ENCODE measurements around the gene TMEM19.

TMEM19 gene

DNA sequence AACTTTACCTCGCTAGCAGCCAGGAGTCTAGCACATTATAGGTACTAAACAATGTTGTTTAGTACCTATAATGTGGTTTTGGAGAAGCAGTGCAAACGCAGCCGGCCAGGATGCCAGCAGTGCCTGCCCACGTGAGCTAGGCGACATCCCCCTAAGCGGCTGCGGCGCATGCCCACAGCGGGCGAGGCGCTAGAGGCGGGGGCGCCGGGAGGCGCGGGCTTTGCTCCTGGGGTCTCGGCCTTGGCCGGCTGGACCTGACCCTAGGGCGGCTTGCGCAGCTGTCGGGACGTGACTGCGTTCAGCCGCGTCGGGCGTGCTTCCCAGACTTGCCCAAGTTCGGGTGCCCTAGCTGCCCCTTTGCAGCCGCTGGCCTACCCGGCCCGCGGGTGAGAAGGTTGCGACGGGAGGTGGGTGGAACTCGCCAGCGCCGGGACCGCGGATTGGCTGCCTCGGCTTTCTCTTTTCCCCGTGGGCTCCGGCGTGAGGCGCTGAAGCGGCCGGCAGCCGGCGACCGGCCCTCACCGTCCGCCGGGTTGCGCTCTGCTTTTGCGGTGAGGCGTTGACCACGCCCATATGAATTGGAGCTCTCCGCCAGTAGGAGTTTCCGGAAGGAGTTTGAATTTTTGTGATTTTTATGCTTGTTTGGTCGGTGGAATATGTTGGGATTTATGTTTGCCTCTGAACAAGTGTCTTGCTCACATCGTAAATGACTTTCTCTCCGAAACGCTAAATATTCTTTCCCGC lies at the start of gene TMEM19:
TSS of gene TMEM19 (plus strand) at position 169 of the 744 bp plus-strand sequence. CDS start 599 bp downstream, outside the sequence.
- peak within 1 kb of the TSS; percentile 86 for H3K27ac ChIP-seq
- TF ChIP-seq, protein P1, sequence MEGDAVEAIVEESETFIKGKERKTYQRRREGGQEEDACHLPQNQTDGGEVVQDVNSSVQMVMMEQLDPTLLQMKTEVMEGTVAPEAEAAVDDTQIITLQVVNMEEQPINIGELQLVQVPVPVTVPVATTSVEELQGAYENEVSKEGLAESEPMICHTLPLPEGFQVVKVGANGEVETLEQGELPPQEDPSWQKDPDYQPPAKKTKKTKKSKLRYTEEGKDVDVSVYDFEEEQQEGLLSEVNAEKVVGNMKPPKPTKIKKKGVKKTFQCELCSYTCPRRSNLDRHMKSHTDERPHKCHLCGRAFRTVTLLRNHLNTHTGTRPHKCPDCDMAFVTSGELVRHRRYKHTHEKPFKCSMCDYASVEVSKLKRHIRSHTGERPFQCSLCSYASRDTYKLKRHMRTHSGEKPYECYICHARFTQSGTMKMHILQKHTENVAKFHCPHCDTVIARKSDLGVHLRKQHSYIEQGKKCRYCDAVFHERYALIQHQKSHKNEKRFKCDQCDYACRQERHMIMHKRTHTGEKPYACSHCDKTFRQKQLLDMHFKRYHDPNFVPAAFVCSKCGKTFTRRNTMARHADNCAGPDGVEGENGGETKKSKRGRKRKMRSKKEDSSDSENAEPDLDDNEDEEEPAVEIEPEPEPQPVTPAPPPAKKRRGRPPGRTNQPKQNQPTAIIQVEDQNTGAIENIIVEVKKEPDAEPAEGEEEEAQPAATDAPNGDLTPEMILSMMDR (conservative IDR thresholded peaks at IDR 0.05): peak; percentile 59

GRCh38 chr12:71636704-71637115 lies 49.2 kb upstream of the TMEM19 start:
- TF ChIP-seq, protein P1 (conservative IDR thresholded peaks at IDR 0.05): peak; percentile 90
- no peak overlapping the region for H3K27ac ChIP-seq

- TF ChIP-seq, protein P1 (conservative IDR thresholded peaks at IDR 0.05): no peak
- H3K27ac ChIP-seq: no peak overlapping the region
These were observed 47.4 kb upstream of the TMEM19 start for GRCh38 chr12:71638499-71638898.

DNA sequence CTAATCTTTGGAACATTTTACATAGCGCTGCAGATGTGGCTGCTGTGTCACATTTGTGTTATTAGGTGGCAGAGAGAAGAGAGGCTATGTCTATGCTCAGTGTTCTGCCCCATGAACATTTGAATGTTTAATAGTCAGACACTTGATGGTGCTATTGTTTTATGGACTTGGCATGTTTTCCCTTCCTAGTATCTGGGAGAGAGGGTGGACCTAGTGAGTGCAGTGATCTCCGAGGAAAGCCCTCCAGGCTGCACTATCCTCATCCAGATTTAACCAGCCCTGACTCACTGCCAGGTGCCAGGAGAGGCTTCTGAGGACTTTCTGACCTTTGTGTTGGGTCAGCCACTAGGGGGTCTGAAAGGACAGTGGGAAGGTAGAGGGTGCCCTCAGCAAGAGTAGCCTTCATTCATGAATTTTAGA lies 46.5 kb upstream of the TMEM19 start:
- TF ChIP-seq, protein P1 (conservative IDR thresholded peaks at IDR 0.05): peak; percentile 28; the same call in 1 of the 2 replicates
- no peak overlapping the region for H3K27ac ChIP-seq

DNA sequence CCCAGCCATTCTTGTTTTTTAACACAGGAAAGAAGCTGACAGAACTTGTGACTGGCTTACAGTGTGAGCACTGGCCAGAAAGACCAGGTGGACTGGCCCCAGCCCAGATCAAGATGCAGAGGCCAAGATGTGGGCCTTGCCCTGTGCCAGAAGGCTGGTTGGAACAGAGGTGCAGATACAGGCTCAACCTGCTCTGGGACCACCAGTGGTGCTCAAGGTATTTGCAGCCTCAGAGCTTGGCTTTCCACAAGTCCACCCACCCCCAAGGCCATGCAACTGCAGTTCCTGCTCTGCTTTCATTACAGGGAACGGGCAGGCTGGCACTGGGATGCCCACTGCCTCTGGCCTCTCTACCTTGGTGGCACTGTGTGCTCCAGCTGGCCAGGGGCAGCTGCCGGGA lies 45.6 kb upstream of the TMEM19 start:
- H3K27ac ChIP-seq: peak overlapping the region; percentile 71
- TF ChIP-seq, protein P1 (conservative IDR thresholded peaks at IDR 0.05): no peak

- TF ChIP-seq, protein P1 (conservative IDR thresholded peaks at IDR 0.05): no peak
- peak overlapping the region; percentile 71 for H3K27ac ChIP-seq
These were observed 44.5 kb upstream of the TMEM19 start for GRCh38 chr12:71641390-71641789.

GRCh38 chr12:71642264-71642663 lies 43.6 kb upstream of the TMEM19 start:
- TF ChIP-seq, protein P1 (conservative IDR thresholded peaks at IDR 0.05): no peak
- H3K27ac ChIP-seq: peak overlapping the region; percentile 71
